Stimulated activated CD8-positive, alpha-beta memory T cell treated with anti-CD3 and anti-CD28 coated beads, Interleukin-15, amount 100 ng/mL, for 24 hours (primary cell): ENCODE measurements around the gene HES2.
"Not testable (repeated sequence)": the region's sequence is repeated elsewhere in the genome, so short reads cannot be mapped to it uniquely, and the experiment has no call there.

Experiments
- DNase-seq: peaks from one replicate; pipeline ENCODE4 v3.0.0-alpha.2; 2020; ENCODE audit warnings: low read depth

Gene HES2

DNA sequence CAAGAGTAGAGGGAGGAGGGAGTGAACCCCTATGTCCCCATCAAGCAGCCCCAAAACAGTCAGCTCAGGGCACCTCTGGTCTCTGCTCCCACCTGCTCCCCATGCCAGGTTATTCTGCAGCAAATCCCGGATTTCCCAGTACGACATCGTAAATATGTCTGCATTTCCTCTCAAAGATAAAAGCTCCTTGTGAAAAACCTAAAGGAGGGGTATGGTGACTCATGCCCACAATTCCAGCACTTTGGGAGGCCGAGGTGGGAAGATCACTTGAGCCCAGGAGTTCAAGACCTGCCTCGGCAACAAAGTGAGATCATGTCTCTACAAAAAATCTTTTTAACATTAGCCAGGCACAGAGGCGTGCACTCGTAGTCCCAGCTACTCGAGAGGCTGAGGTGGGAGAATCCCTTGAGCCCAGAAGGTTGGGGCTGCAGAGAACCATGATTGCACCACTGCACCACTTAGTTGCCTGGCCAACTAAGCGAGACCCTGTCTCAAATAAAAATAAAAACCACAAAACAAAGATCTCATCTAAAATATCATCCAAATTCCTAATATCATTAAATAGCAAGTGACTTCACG, 33.3 kb downstream of the HES2 start:
- DNase-seq = no peak

- no peak for DNase-seq
Measured at GRCh38 chr1:6385488-6386191, 34.1 kb downstream of the HES2 start.

GRCh38 chr1:6384962-6385361, 34.8 kb downstream of the HES2 start:
- no peak for DNase-seq

- no peak for DNase-seq
Measured at GRCh38 chr1:6384135-6384534, 35.6 kb downstream of the HES2 start.

DNA sequence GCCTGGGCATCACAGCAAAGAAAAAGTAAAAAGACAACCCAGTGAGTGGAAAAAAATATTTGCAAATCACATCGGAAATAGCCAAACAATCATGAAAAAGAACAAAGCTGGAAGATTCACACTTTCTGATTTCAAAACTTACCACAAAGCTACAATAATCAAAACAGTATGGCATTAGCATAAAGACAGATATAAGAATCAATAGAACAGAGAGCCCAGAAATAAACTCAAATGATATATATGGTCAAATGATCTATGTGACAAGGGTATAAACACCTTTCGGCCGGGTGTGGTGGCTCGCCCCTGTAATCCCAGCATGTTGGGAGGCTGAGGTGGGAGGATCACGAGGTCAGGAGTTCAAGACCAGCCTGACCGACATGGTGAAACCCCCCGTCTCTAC, 39.7 kb downstream of the HES2 start:
- no peak for DNase-seq

- no peak for DNase-seq
Measured at GRCh38 chr1:6378096-6378746, 41.5 kb downstream of the HES2 start.

- DNase-seq = no peak
Measured at GRCh38 chr1:6373961-6374720, 45.6 kb downstream of the HES2 start.

DNA sequence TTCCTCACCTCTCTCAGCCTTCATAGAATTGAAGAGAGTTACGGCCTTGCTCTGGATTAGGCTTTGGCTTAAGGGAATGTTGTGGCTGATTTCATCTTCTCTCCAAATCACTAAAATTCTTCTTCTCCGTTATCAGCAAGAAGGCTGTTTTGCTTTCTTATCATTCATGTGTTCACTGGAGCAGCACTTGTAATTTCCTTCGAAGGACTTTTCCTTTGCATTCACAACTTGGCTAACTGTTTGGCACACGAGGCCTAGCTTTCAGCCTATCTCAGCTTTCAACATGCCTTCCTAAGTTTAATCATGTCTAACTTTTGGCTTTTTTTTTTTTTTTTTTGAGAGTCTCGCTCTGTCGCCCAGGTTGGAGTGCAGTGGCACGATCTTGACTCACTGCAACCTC, 47.5 kb downstream of the HES2 start:
- not testable (repeated sequence) for DNase-seq

GRCh38 chr1:6370006-6370405, 49.7 kb downstream of the HES2 start:
- DNase-seq = no peak

DNA sequence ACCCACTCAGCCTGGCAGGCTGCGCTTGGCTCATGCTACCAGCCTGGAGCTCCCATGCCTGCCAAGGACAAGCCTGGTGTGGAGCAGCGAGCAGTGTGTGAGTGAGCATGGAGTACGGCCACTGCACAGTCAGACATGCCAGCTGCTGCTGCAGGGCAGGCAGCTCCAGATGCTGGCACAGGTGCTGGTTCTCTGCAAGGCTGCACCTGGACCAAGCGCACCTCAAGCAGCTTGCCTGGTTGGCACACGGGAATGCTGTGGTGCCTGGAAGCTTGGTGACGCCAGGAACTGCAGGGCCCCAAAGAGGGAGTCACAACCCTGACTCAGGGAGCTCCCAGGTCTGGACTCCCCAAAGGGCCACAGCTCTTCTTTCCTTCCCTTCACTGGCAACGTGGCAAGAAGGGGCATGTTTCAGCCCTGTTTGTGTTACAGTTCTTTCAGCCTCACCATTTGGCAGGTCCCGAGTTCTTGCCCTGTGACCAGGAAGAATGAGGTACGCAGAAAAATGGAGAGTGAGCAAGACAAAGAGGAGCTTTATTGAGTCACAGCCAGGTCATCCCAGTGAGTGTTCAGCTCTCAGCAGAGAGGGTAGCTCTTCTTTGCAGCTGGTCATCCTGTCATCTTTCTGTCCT, 52.2 kb downstream of the HES2 start:
- DNase-seq = no peak

GRCh38 chr1:6365047-6365446, 54.7 kb downstream of the HES2 start:
- DNase-seq = no peak

DNA sequence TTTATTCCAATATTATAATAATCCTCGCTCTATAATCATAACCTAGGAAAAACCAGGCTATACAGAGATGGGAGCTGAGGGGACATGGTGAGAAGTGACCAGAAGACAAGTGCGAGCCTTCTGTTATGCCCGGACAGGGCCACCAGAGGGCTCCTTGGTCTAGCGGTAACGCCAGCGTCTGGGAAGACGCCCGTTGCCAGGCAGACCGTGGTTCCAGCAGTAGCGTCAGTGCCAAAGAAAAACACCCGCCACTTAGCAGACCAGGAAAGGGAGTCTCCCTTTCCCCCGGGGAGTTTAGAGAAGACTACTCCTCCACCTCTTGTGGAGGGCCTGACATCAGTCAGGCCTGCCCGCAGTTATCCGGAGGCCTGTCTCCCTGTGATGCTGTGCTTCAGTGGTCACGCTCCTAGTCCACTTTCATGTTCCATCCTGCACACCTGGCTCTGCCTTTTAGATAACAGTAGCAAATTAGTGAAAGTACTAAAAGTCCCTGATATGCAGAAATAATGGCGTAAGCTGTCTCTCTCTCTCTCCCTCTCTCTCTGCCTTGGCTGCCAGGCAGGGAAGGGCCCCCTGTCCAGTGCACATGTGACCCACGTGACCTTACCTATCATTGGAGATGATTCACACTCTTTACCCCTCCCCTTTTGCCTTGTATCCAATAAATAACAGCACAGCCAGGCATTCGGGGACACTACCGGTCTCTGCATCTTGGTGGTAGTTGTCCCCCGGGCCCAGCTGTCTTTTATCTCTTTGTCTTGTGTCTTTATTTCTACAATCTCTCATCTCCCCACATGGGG, 56.4 kb downstream of the HES2 start:
- DNase-seq = not testable (repeated sequence)
